K562 (cell line): ENCODE data around the gene DNAJB13. TPM values are rescaled to one million over a fixed set of nuclear protein-coding genes. Genes with fewer than 3 reads are reported as not detected.

Experiments
- ARID1B ChIP-seq: fragments of 450-650 bp; IDR thresholded peaks from 2 replicates; pipeline ENCODE4 v1.6.1; 2016; ENCODE audit warnings: antibody characterized with exemption, mild to moderate bottlenecking, inconsistent platforms
- CBFA2T2 ChIP-seq: fragments of 450-650 bp; conservative IDR thresholded peaks from 2 replicates; pipeline ENCODE4 v1.6.1; 2017; ENCODE audit warnings: mild to moderate bottlenecking
- CBFB ChIP-seq: sonication (generic); formaldehyde crosslinking; IDR thresholded peaks from 2 replicates; pipeline ENCODE4 v1.4.0; 2020; ENCODE audit warnings: mild to moderate bottlenecking, missing genetic modification reagents
- CREB3L1 ChIP-seq: fragments of 450-650 bp; IDR thresholded peaks from 2 replicates; pipeline ENCODE4 v1.6.1; 2014; ENCODE audit warnings: low read depth, mild to moderate bottlenecking, moderate library complexity, borderline replicate concordance
- EP300 ChIP-seq: IDR thresholded peaks from 2 replicates; pipeline ENCODE4 v1.6.1; 2012; ENCODE audit warnings: low read length, improper control_type of control experiment
- FOXP1 ChIP-seq: sonication (generic); formaldehyde crosslinking; IDR thresholded peaks from 2 replicates; pipeline ENCODE4 v1.8.0; 2022; ENCODE audit warnings: mild to moderate bottlenecking, missing genetic modification reagents
- HMBOX1 ChIP-seq: sonication (generic); IDR thresholded peaks from 2 replicates; pipeline ENCODE4 v1.6.1; 2016
- MTA2 ChIP-seq: fragments of 450-650 bp; IDR thresholded peaks from 2 replicates; pipeline ENCODE4 v1.6.1; 2016; ENCODE audit warnings: low read depth
- NFIC ChIP-seq: fragments of 450-650 bp; IDR thresholded peaks from 2 replicates; pipeline ENCODE4 v1.6.1; 2017; ENCODE audit warnings: mild to moderate bottlenecking, inconsistent platforms
- NR0B1 ChIP-seq: fragments of 450-650 bp; IDR thresholded peaks from one replicate; pipeline ENCODE4 v1.6.1; 2018; ENCODE audit warnings: mild to moderate bottlenecking, moderate library complexity; ENCODE audit not compliant: partially characterized antibody
- NR2C2 ChIP-seq, 2 experiments: fragments of 200-800 bp in 1 of 2; sonication (Bioruptor generic) in 1 of 2; sonication (generic) in 1 of 2; formaldehyde crosslinking in 1 of 2; IDR thresholded peaks; 2 replicates each; pipeline versions ENCODE4 v1.6.1 to v1.8.0; 2016 to 2022; ENCODE audit warnings: mild to moderate bottlenecking in 1 of 2, missing compliant biosample characterization in 1 of 2, missing genetic modification characterization in 1 of 2, missing genetic modification reagents in 1 of 2
- RCOR1 ChIP-seq, 2 experiments: IDR thresholded peaks; 2 replicates each; pipeline ENCODE4 v1.6.1; 2012; ENCODE audit warnings: low read depth in 2 of 2, low read length in 2 of 2, borderline replicate concordance in 1 of 2, improper control_type of control experiment in 1 of 2
- ZNF224 ChIP-seq: sonication (generic); formaldehyde crosslinking; IDR thresholded peaks from 2 replicates; pipeline ENCODE4 v1.8.0; 2022; ENCODE audit warnings: mild to moderate bottlenecking, missing genetic modification reagents
- ZNF41 ChIP-seq: fragments of 250-450 bp; sonication (Bioruptor Pico); conservative IDR thresholded peaks from 2 replicates; pipeline ENCODE4 v1.4.0; 2020; ENCODE audit warnings: mild to moderate bottlenecking
- ZNF785 ChIP-seq: fragments of 250-450 bp; sonication (Bioruptor Pico); IDR thresholded peaks from 2 replicates; pipeline ENCODE4 v1.4.0; 2020; ENCODE audit warnings: mild to moderate bottlenecking
- polyA plus RNA-seq, 8 experiments: library from polyadenylated mRNA; depleted of rRNA in 4 of 8; stranded (reverse) in 5 of 8; unstranded in 3 of 8; fragments of >200 nt; fragmentation: Nextera tagmentation in 2 of 8; fragmentation: Illumina TruSeq in 1 of 8; extraction: Ambion mirVana in 2 of 8; extraction: Trizol in 1 of 8; gene quantifications; 2 replicates each; pipeline versions ENCODE4 v1.2.1 to v1.2.3, GENCODE V29; 2011 to 2014; ENCODE audit warnings: inconsistent platforms in 1 of 8, missing spikeins in 1 of 8
- total RNA-seq, 7 experiments: library from RNA; depleted of rRNA in 6 of 7; stranded (reverse); fragments of >200 nt in 6 of 7; fragmentation: Illumina TruSeq in 2 of 7; extraction: Trizol in 2 of 7; gene quantifications; 2 replicates each; pipeline versions ENCODE4 v1.2.1 to v1.2.3, GENCODE V29; 2011 to 2021; ENCODE audit warnings: low replicate concordance in 1 of 7
- TF ChIP-seq, protein P1 (sequence below): fragments of 250-450 bp; sonication (Bioruptor Pico); IDR thresholded peaks from 2 replicates; pipeline ENCODE4 v1.4.0; 2020; ENCODE audit warnings: mild to moderate bottlenecking, moderate library complexity, borderline replicate concordance
- TF ChIP-seq, protein P2 (sequence below), 2 experiments: IDR thresholded peaks; 2 replicates each; pipeline ENCODE4 v1.6.1; 2012; ENCODE audit warnings: improper control_type of control experiment in 2 of 2, low read depth in 2 of 2, low read length in 2 of 2, borderline replicate concordance in 1 of 2

The DNAJB13 gene
- total and polyA plus RNA-seq, 9 of the 15 experiments (the other 6 are each of a cell fraction or from before 2014, with no cell fraction given) = 0.14 TPM; not detected in 8

- TF ChIP-seq RCOR1 (IDR thresholded peaks at IDR 0.05; ENCODE audit: borderline replicate concordance in 1 of 2, low read depth in 2 of 2, low read length in 2 of 2) (peak in 1 of 2 experiments; percentile 22; a peak in 1 of 4 replicates), CBFB (CRISPR knock-in tag) (no peak), HMBOX1 (0 out of 2 replicates have a peak, but pooled peaks have one; percentile 12), CBFA2T2 (peak; percentile 73), ZNF785 (CRISPR knock-in tag) (no peak), MTA2 (0 out of 2 replicates have a peak, but pooled peaks have one; percentile 1), ARID1B (peak; percentile 39), NR0B1 (no peak), NR2C2 (CRISPR knock-in tag; IDR thresholded peaks at IDR 0.05) (no peak), NR2C2 (tag; IDR thresholded peaks at IDR 0.05) (peak; percentile 38; the same call in 1 of the 2 replicates), CREB3L1 (no peak), NFIC (peak; percentile 38; the same call in 1 of the 2 replicates), ZNF41 (no peak), EP300 (peak; percentile 25; the same call in 1 of the 2 replicates), FOXP1 (no peak), ZNF224 (no peak)
- TF ChIP-seq, protein P1, sequence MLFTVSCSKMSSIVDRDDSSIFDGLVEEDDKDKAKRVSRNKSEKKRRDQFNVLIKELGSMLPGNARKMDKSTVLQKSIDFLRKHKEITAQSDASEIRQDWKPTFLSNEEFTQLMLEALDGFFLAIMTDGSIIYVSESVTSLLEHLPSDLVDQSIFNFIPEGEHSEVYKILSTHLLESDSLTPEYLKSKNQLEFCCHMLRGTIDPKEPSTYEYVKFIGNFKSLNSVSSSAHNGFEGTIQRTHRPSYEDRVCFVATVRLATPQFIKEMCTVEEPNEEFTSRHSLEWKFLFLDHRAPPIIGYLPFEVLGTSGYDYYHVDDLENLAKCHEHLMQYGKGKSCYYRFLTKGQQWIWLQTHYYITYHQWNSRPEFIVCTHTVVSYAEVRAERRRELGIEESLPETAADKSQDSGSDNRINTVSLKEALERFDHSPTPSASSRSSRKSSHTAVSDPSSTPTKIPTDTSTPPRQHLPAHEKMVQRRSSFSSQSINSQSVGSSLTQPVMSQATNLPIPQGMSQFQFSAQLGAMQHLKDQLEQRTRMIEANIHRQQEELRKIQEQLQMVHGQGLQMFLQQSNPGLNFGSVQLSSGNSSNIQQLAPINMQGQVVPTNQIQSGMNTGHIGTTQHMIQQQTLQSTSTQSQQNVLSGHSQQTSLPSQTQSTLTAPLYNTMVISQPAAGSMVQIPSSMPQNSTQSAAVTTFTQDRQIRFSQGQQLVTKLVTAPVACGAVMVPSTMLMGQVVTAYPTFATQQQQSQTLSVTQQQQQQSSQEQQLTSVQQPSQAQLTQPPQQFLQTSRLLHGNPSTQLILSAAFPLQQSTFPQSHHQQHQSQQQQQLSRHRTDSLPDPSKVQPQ (CRISPR knock-in tag) = no peak
- TF ChIP-seq, protein P2, sequence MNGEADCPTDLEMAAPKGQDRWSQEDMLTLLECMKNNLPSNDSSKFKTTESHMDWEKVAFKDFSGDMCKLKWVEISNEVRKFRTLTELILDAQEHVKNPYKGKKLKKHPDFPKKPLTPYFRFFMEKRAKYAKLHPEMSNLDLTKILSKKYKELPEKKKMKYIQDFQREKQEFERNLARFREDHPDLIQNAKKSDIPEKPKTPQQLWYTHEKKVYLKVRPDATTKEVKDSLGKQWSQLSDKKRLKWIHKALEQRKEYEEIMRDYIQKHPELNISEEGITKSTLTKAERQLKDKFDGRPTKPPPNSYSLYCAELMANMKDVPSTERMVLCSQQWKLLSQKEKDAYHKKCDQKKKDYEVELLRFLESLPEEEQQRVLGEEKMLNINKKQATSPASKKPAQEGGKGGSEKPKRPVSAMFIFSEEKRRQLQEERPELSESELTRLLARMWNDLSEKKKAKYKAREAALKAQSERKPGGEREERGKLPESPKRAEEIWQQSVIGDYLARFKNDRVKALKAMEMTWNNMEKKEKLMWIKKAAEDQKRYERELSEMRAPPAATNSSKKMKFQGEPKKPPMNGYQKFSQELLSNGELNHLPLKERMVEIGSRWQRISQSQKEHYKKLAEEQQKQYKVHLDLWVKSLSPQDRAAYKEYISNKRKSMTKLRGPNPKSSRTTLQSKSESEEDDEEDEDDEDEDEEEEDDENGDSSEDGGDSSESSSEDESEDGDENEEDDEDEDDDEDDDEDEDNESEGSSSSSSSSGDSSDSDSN (IDR thresholded peaks at IDR 0.05; ENCODE audit: borderline replicate concordance in 1 of 2, low read depth in 2 of 2, low read length in 2 of 2) = 0 out of 4 replicates have a peak, but pooled peaks of 1 of the 2 experiments have one; percentile 39
Observed at GRCh38 chr11:73980001-73980961, 29.5 kb downstream of the DNAJB13 start (continued).
